ENCODE results near the gene FLT3.

DNA sequence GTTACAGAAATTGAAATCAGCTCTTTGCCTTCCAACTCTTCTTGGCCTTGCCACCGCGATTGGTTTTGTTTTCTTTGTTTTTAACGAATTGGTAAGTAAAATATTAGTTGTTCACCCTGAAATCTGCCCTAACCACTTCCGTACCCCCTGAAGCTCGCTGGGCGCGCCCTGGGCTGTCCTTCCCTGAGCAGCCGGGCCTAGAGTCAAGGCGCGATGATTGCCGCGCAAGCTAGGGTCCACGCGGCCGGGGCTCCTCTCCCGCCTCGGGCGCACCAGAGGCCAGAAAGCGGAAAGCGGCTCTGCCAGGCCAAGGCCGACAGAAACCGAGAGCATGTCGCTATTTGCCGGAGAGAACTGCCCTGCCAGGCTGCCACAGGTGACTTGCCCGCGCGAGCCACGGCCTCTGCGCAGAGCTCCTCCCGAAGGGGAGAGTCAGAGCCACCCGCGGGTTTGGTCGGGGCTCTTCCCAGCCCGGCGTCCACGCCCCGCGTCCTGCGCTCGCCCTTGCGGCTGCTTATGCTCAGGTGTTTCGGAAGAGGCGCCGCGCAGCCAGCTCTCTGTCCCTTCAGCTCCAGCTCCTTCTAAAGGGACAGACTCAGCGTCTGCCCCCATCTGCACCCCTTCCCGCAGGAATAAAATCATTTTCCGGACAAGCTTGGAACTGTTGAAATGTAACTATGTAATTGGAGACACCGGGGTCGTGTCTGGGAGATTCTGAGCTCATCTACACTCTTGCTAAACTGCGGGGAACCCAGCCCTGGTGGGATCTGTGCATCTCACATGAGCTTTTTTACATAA, 124.6 kb downstream of the FLT3 start:
- TF ChIP-seq CTCF (IDR thresholded peaks at IDR 0.05) (no peak), POLR2A (IDR thresholded peaks at IDR 0.05) (no peak)
